Activated CD8-positive, alpha-beta T cell treated with anti-CD3 and anti-CD28 coated beads, Interleukin-2, amount 10 ng/mL, durations not matched to agents 7 days and 5 days (primary cell): ENCODE data around the gene LMO7. TPM values are rescaled to one million over a fixed set of nuclear protein-coding genes. Genes with fewer than 3 reads are reported as not detected.

Experiments
- ATAC-seq: fragments of 150-1000 bp; cut with Tn5 transposase; one replicate; pipeline ENCODE4 v1.10.0; 2021; ENCODE audit warnings: moderate library complexity
- CTCF ChIA-PET: fragments of 350-600 bp; sonication (Branson Sonifier 250); formaldehyde crosslinking; loops from one replicate; lab custom pipeline; 2021; ENCODE audit warnings: antibody characterized with exemption; lab: Charles Lee
- POLR2A ChIA-PET: fragments of 350-600 bp; sonication (Branson Sonifier 250); formaldehyde crosslinking; loops from one replicate; lab custom pipeline; 2021; ENCODE audit warnings: antibody characterized with exemption; lab: Charles Lee
- DNase-seq: peaks from one replicate; pipeline ENCODE4 v3.0.0-alpha.2; 2020
- H3K27ac Mint-ChIP-seq: one replicate; pipeline ENCODE4 v1.8.0; 2021; ENCODE audit warnings: mild to moderate bottlenecking, mixed read lengths
- H3K27me3 Mint-ChIP-seq: one replicate; pipeline ENCODE4 v1.8.0; 2021; ENCODE audit warnings: low read depth, mixed read lengths
- H3K36me3 Mint-ChIP-seq: one replicate; pipeline ENCODE4 v1.8.0; 2021; ENCODE audit warnings: low read depth, mixed read lengths
- H3K4me1 Mint-ChIP-seq: one replicate; pipeline ENCODE4 v1.8.0; 2021; ENCODE audit warnings: low read depth, mixed read lengths
- H3K4me3 Mint-ChIP-seq: one replicate; pipeline ENCODE4 v1.8.0; 2021; ENCODE audit warnings: mild to moderate bottlenecking, mixed read lengths
- H3K9me3 Mint-ChIP-seq: one replicate; pipeline ENCODE4 v1.8.0; 2022; ENCODE audit warnings: mixed read lengths; ENCODE audit not compliant: insufficient read depth
- total RNA-seq, 2 experiments: library from RNA; stranded (reverse); gene quantifications; one replicate each; pipeline ENCODE4 v1.2.3, GENCODE V29; 2021

Gene LMO7
- total RNA-seq, 2 experiments from 2014 or later = 12.5 to 13.8 TPM

DNA sequence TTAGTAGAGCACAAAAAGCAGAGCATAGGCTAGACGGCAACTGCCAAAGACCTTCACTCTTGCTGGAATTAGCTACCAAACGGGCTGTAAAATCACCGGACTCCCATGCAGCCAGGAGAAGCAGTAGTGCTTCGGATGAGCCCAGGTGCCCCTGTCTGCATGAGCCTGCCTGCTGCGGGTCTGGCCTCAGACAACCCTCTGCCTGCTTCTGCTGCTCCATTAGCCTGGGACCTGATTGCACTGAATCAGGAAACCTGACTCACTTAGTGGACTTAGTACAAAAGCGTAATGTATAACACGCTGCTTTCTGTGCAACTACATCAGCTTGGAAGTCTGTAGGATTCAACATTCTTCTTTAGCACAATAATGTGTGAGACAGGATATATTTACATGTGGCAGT is 170.0 kb downstream of the LMO7 start:
- no peaks in the 10 kb centered on the region for H3K36me3 Mint-ChIP-seq
- ChIA-PET POLR2A (no interaction called here), CTCF (interaction anchor here (1.0 to 2.0 kb wide), 3 partner anchors 45 to 110 kb away, joined by 4 to 7 read pairs (median 4); no protein-coding TSS in a partner anchor)
- no peak overlapping the region for H3K27ac Mint-ChIP-seq
- ATAC-seq (no peak), DNase-seq (no peak)
- H3K4me1 Mint-ChIP-seq = peaks cover 21% of the 10 kb centered on the region
- H3K9me3 Mint-ChIP-seq = no peaks in the 10 kb centered on the region
- H3K27me3 Mint-ChIP-seq = no peaks in the 10 kb centered on the region
- no peak overlapping the region for H3K4me3 Mint-ChIP-seq

GRCh38 chr13:75811361-75811760 is 175.2 kb downstream of the LMO7 start:
- ATAC-seq (no peak), DNase-seq (no peak)
- no peak overlapping the region for H3K4me3 Mint-ChIP-seq
- H3K27ac Mint-ChIP-seq = no peak overlapping the region
- ChIA-PET POLR2A (no interaction called here), CTCF (interaction anchor here (2.2 kb wide), 1 partner anchor 115 kb away, joined by 14 read pairs; no protein-coding TSS in a partner anchor)
- H3K4me1 Mint-ChIP-seq = no peaks in the 10 kb centered on the region
- H3K27me3 Mint-ChIP-seq = no peaks in the 10 kb centered on the region
- H3K36me3 Mint-ChIP-seq = no peaks in the 10 kb centered on the region
- no peaks in the 10 kb centered on the region for H3K9me3 Mint-ChIP-seq

GRCh38 chr13:75811841-75812240 is 175.7 kb downstream of the LMO7 start:
- Mint-ChIP-seq H3K36me3 (no peaks in the 10 kb centered on the region), H3K27ac (no peak overlapping the region), H3K4me1 (no peaks in the 10 kb centered on the region), H3K9me3 (no peaks in the 10 kb centered on the region), H3K4me3 (no peak overlapping the region), H3K27me3 (no peaks in the 10 kb centered on the region)
- DNase-seq (no peak), ATAC-seq (no peak)
- ChIA-PET CTCF (no interaction called here), POLR2A (no interaction called here)

DNA sequence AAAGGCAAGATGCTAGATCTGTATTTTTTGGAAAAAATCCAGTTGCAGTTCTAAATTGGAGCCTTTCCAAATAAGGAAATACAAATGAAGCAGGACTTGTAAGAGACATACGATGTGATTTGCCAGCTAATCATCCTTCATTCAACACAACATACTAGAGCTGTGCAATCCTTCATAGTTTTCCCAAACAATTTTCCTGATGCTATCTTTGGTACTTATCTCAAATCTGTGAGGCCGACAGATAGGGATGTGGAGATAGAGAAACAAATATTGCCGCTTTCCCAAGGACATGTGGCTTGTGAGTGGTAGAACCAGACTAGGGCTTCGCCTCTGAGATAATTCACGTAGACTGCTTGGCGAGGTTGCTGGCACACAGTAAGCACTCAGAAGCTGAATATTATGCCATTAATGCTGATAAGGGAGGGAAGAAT is 176.6 kb downstream of the LMO7 start:
- ChIA-PET POLR2A (no interaction called here), CTCF (no interaction called here)
- Mint-ChIP-seq H3K27ac (no peak overlapping the region), H3K27me3 (no peaks in the 10 kb centered on the region), H3K9me3 (no peaks in the 10 kb centered on the region), H3K4me1 (no peaks in the 10 kb centered on the region), H3K4me3 (no peak overlapping the region), H3K36me3 (no peaks in the 10 kb centered on the region)
- DNase-seq (no peak), ATAC-seq (no peak)

- DNase-seq (no peak), ATAC-seq (no peak)
- H3K27me3 Mint-ChIP-seq = no peaks in the 10 kb centered on the region
- no peaks in the 10 kb centered on the region for H3K9me3 Mint-ChIP-seq
- no peaks in the 10 kb centered on the region for H3K4me1 Mint-ChIP-seq
- no peak overlapping the region for H3K4me3 Mint-ChIP-seq
- ChIA-PET POLR2A (no interaction called here), CTCF (no interaction called here)
- H3K27ac Mint-ChIP-seq = no peak overlapping the region
- no peaks in the 10 kb centered on the region for H3K36me3 Mint-ChIP-seq
Measured at GRCh38 chr13:75813323-75813722, 177.2 kb downstream of the LMO7 start.

DNA sequence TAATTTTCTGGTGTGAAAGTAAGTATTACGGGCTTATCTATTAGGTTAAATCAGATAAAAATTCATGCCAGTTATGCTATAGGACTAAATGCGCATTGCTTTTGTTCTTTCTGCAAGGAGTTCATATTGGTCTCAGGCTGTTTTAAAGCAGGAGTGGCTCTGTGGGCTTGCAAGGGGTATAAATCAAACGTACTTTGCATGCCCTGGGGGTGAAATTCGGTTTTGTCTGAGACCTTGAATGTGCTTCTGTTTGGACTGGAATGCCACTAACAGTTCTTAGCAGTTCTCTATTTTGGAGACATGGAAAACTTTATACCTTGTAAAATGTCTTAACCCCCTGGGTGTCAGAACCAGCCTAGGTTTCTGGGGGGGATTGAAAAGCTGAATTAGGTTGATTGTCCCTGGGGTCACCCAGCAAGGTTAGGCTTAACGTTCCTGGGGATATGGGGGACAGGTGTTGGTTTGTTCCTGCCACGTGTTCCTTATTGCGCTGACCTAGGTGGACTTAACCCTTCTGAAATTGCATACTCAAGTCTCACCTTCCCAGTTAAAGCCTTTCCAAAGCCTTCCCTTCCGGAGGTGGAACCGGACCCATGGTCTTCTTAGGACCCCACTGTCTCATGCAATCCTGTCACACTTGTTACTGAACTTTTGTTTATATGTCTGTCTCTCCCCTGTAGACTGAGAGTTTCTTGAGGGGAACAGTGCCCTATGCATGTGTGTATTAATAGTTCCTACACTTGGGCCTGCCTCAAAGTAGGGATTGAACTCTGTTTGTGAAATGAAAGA is 182.2 kb downstream of the LMO7 start:
- no peak for ATAC-seq
- no peaks in the 10 kb centered on the region for H3K36me3 Mint-ChIP-seq

DNA sequence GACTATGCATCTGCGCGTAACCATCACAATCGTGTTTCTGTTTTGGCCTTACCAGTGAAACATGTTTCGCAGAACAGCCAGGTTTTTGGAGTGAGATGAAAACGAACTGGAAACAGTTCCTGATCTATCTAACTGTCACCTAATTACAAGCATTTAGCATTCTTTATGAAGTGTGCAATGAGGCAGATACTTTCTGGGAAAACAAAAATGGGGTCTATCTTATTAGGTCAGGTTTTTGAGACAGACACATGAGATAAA is 182.8 kb downstream of the LMO7 start:
- H3K27ac Mint-ChIP-seq = no peak overlapping the region
- ChIA-PET POLR2A (no interaction called here), CTCF (no interaction called here)
- H3K4me3 Mint-ChIP-seq = no peak overlapping the region
- H3K9me3 Mint-ChIP-seq = no peaks in the 10 kb centered on the region
- ATAC-seq (no peak), DNase-seq (no peak)
- H3K27me3 Mint-ChIP-seq = no peaks in the 10 kb centered on the region
- peaks cover 3% of the 10 kb centered on the region for H3K36me3 Mint-ChIP-seq
- no peaks in the 10 kb centered on the region for H3K4me1 Mint-ChIP-seq

More for the DNA sequence above, 182.2 kb downstream of the LMO7 start:
- Mint-ChIP-seq H3K4me3 (no peak overlapping the region), H3K4me1 (no peaks in the 10 kb centered on the region), H3K9me3 (no peaks in the 10 kb centered on the region), H3K27me3 (no peaks in the 10 kb centered on the region), H3K27ac (no peak overlapping the region)
- POLR2A ChIA-PET = no interaction called here
- CTCF ChIA-PET = no interaction called here
- DNase-seq = no peak

- no peak for DNase-seq
- CTCF ChIA-PET = interaction anchor here (1.2 kb wide), 1 partner anchor 129 kb away, joined by 3 read pairs; no protein-coding TSS in a partner anchor
- Mint-ChIP-seq H3K4me1 (no peaks in the 10 kb centered on the region), H3K27me3 (no peaks in the 10 kb centered on the region), H3K4me3 (no peak overlapping the region), H3K27ac (no peak overlapping the region), H3K36me3 (peaks cover 5% of the 10 kb centered on the region), H3K9me3 (no peaks in the 10 kb centered on the region)
- POLR2A ChIA-PET = no interaction called here
- ATAC-seq = no peak
Measured at GRCh38 chr13:75825161-75825560, 189.0 kb downstream of the LMO7 start.

GRCh38 chr13:75825594-75825993 is 189.5 kb downstream of the LMO7 start:
- H3K36me3 Mint-ChIP-seq = peaks cover 5% of the 10 kb centered on the region
- CTCF ChIA-PET = interaction anchor here (1.2 kb wide), 1 partner anchor 129 kb away, joined by 3 read pairs; no protein-coding TSS in a partner anchor
- H3K4me3 Mint-ChIP-seq = no peak overlapping the region
- ATAC-seq (no peak), DNase-seq (no peak)
- H3K4me1 Mint-ChIP-seq = no peaks in the 10 kb centered on the region
- POLR2A ChIA-PET = no interaction called here
- H3K9me3 Mint-ChIP-seq = no peaks in the 10 kb centered on the region
- H3K27me3 Mint-ChIP-seq = no peaks in the 10 kb centered on the region
- no peak overlapping the region for H3K27ac Mint-ChIP-seq

DNA sequence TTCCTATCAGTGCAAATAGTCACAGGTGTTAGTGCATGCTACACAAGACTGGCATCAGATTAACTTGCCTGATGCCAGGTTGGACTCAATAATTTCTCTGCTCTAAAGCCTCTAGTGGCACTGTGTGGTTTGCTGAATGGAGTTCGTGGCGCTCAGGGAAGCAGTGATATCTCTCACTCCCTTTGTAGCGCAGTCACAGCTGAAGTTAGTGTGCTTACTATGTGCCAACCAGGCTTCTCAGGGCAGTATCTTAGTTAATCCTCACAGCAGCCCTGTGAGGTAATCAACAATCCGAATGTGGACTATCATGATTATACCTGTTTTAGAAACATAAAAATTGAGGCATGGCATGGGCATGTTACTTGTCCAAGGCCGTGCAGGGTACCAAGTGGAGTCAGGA is 190.3 kb downstream of the LMO7 start:
- peaks cover 4% of the 10 kb centered on the region for H3K9me3 Mint-ChIP-seq
- POLR2A ChIA-PET = no interaction called here
- CTCF ChIA-PET = no interaction called here
- ATAC-seq = no peak
- H3K27ac Mint-ChIP-seq = no peak overlapping the region
- H3K27me3 Mint-ChIP-seq = no peaks in the 10 kb centered on the region
- peaks cover 9% of the 10 kb centered on the region for H3K36me3 Mint-ChIP-seq
- H3K4me3 Mint-ChIP-seq = no peak overlapping the region
- no peak for DNase-seq
- H3K4me1 Mint-ChIP-seq = no peaks in the 10 kb centered on the region

- H3K4me3 Mint-ChIP-seq = no peak overlapping the region
- ChIA-PET POLR2A (no interaction called here), CTCF (no interaction called here)
- no peaks in the 10 kb centered on the region for H3K4me1 Mint-ChIP-seq
- peaks cover 4% of the 10 kb centered on the region for H3K9me3 Mint-ChIP-seq
- DNase-seq (no peak), ATAC-seq (no peak)
- H3K36me3 Mint-ChIP-seq = peaks cover 4% of the 10 kb centered on the region
- H3K27ac Mint-ChIP-seq = no peak overlapping the region
- no peaks in the 10 kb centered on the region for H3K27me3 Mint-ChIP-seq
Measured at GRCh38 chr13:75829830-75830229, 193.7 kb downstream of the LMO7 start.

DNA sequence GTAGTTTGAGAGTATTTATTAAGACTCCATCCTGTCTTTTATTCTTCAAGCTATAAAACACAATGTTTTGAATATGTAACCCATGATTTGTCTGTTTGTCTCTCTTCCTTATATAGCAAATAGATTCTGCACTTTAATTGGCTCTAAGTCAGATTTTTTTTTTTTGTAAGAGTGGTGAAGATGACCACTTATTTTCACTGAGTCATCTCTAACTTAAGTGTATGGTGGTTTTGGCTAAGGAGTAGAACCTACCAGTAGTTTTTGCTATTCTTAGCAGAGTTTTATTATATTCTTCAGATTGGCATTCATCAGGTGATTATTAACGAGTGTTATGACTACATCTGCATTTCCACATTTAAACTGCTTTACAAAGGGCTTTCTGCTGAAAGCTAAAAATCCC is 194.7 kb downstream of the LMO7 start:
- DNase-seq (no peak), ATAC-seq (no peak)
- Mint-ChIP-seq H3K4me1 (no peaks in the 10 kb centered on the region), H3K4me3 (no peak overlapping the region), H3K27me3 (no peaks in the 10 kb centered on the region), H3K27ac (no peak overlapping the region), H3K36me3 (peaks cover 4% of the 10 kb centered on the region), H3K9me3 (peaks cover 4% of the 10 kb centered on the region)
- ChIA-PET CTCF (interaction anchor here (0.7 kb wide), 1 partner anchor 40 kb away, joined by 3 read pairs; no protein-coding TSS in a partner anchor), POLR2A (no interaction called here)
